RKO (cell line): ENCODE measurements around the gene AMELY.
"Not testable (repeated sequence)": the region's sequence is repeated elsewhere in the genome, so short reads cannot be mapped to it uniquely, and the experiment has no call there.

Source experiments
- DNase-seq: peaks from one replicate; pipeline ENCODE4 v3.0.0-alpha.2; 2016; ENCODE audit warnings: low spot score

The AMELY gene, protein sequence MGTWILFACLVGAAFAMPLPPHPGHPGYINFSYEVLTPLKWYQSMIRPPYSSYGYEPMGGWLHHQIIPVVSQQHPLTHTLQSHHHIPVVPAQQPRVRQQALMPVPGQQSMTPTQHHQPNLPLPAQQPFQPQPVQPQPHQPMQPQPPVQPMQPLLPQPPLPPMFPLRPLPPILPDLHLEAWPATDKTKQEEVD

DNA sequence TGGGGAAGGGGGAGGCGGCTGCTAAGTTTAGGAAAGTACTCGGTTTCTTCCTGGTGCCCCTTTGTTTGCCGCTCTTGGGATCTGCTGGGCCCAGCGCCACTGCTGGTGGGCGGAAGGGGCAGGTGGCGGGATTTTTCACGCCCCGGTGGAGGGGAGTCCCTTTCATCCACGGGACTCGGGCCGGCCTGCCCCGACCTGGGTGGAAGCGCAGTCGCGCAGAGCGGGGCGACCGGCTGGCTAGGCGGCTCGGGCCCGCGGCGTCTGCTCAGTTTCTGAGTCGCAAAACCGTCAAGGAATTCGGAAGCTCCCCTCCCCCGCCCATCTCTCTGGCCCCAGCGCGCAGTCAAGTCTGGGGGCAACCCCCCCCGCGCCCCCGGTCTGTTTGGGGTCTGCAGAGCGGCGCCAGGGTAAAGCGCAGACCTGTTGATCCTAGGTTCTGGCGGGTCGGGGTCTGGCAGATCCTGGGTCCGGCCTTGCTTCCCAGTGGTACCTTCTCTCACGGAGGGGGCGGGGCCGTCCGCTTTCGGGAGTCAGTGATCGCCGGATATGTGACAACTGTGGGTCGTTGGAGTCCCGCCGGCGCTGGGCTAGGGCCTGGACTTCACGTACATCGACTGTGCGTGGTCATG, at the start of gene AMELY:
Gene AMELY (minus strand): TSS at position 500 of the 629 bp plus-strand sequence. CDS start 39,144 bp downstream, outside the sequence.
- no peak for DNase-seq

DNA sequence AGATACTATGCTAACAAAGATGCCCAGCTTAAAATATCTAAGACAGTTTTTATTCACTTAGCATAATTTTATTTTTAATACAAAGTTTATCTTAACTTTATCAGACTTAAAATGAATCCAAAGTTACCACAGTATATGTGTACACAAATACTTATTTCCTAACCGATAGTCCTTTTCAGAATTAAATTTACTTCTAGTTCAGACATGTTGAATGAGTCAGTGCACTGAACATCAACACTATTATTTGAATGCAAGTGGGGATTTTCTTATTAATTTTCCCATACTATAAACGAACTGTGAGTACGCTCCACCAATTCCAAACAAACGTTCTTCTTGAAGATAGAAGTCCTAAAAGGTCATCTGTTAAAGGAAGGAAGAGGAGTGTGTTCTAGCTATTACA, 38.4 kb upstream of the AMELY start:
- no peak for DNase-seq

DNA sequence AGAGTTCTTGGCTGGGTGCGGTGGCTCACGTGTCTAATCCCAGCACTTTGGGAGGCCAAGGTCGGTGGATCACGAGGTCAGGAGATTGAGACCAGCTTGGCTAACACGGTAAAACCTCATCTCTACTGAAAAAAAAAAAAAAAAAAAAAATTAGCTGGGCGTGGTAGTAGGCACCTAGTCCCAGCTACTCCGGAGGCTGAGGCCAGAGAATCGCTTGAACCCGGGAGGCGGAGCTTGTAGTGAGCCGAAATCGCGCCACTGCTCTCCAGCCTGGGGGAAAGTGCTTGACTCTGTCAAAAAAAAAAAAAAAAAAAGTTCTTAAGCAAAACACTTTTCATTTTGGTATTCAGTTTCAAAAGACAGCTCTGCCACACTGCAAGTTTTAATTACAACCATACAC, 36.8 kb upstream of the AMELY start:
- no peak for DNase-seq

DNA sequence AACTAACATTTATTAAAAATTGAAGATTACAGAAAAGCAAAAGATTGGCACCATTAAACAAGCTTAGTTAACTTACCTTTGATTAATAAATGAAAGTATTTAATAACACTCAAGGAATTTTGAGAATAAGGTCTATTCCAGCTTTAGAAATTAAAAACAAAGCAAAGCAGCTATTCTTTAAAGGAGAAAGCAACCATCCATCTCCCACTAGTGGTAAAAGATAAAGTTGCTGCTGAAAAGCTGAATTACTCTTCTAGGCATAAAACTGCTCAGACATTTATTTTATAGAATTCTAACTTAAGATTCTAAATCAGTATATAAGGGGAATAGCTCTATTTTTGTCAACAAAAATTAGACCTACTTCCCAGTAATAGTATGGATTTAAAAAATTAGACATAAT, 36.1 kb upstream of the AMELY start:
- no peak for DNase-seq

DNA sequence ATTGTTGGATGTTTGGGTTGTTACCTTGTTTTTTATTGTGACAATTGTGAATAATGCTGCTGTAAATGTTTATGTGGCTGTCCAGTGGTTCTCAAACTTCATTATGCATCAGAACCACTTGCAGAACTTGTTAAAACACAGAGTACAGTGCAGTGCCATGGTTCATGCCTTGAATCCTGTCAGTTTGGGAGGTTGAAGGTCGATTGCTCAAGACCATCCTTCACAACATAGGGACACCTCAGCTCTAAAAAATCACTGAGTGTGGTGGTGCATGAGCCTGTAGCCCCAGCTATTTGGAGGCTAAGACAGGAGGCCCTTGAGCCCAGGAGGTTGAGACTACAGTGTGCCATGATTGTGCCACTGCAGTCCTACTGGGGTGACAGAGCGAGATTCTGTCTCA, 23.9 kb upstream of the AMELY start:
- no peak for DNase-seq

DNA sequence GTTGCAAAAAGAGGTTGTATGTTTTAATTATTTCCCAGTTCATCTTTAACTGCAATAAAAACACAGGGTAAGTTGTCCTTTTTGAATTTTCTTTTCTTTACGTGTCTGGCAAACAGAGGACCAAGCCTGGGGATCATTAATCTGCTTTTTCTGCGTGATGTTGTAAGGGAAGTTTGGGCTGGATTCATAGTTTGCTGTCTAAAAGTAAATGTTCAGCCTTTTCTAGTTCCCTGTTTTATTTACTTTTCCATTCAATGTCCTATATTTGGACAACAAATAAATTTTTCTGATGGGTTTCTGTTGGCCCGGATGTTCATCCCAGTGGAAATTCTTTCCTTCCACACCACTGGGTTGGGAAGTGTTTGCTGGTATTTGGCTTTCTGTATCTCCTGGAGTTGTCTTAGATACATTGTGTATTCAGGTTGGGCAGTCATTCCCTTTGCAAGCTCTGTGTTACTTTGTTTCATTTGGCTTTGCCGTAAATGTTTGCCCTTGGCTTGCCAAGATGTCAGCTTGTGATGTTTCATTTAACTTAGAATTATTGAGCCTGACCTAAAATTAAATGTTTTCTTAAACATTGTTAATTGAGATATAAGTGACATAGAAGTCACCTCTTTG, 20.3 kb upstream of the AMELY start:
- DNase-seq: no peak

DNA sequence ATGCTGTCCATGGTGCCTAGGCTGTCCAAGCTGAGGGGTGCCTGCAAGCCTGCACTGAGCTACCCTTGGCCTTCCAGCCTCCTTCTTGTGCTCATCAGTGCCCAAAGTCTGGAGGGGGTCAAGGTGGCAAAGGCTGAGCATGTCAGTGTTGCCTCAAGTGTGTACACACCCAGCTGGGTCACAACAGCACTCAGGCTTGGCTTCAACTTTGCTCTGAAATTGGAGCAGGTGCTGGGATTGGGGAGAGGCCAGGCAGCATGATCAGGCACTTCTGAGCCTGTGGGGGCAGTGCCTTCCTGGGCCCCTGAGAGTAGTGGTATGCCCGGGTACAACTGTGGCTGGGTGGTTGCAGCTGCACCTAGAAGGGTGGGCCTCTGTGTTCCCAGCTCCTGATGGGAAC, 17.7 kb upstream of the AMELY start:
- no peak for DNase-seq

DNA sequence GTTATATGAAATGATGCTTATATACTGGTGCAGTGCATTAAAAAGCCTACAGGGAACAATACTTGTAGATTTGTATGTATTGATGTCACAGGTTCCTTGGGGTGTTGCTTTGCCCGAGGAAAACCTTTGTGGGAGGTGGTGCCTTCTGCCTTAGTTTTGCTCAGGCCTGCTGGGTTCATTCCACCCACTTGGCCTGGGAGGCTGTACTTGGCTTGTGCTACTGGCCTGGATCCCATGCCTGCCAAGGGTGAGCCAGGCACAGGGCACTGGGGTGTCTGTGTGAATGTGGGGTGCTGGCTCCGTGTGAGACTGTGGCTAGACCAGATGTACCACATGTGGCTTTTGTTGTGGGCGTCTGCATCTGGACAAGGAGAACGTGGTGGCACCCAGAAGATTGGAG, 16.7 kb upstream of the AMELY start:
- no peak for DNase-seq

DNA sequence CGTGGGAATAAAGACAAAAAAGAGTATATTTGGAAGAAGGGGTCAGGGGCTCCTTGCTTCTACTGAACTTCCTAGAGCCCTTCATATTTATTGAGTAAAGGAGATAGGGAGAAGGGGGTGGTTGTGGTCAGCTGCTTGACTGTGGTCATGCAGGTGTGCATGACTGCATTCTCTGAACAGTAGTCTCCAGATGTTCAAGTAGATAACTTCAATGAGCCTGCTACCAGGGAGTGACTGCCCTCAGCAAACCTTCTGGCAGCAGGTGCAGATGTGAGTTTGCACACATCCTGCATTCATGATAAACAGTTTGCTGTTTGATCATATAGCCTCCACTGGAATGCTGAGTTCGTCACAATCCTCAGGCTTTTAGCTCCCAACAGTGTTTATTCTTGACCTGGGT, 9.5 kb upstream of the AMELY start:
- no peak for DNase-seq

DNA sequence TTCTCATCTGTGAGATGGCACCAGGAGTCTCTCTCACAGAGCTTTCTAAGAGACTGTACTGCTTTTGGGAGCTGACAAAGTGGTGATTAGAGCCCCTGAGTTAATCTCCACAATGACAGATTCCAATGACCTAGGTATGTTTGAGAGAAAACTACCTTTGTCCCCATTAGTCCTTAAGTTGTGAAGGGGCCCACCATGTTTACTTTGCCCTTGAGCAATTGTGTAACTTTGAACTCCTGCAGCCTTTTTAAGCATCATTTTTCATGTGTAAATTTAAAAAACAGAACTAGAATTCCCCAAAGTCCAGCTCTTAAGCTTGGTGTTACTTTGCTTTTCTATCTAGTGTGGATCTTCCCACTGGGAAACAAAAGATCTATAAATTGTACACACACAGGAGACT, 1.8 kb upstream of the AMELY start:
- DNase-seq: no peak

DNA sequence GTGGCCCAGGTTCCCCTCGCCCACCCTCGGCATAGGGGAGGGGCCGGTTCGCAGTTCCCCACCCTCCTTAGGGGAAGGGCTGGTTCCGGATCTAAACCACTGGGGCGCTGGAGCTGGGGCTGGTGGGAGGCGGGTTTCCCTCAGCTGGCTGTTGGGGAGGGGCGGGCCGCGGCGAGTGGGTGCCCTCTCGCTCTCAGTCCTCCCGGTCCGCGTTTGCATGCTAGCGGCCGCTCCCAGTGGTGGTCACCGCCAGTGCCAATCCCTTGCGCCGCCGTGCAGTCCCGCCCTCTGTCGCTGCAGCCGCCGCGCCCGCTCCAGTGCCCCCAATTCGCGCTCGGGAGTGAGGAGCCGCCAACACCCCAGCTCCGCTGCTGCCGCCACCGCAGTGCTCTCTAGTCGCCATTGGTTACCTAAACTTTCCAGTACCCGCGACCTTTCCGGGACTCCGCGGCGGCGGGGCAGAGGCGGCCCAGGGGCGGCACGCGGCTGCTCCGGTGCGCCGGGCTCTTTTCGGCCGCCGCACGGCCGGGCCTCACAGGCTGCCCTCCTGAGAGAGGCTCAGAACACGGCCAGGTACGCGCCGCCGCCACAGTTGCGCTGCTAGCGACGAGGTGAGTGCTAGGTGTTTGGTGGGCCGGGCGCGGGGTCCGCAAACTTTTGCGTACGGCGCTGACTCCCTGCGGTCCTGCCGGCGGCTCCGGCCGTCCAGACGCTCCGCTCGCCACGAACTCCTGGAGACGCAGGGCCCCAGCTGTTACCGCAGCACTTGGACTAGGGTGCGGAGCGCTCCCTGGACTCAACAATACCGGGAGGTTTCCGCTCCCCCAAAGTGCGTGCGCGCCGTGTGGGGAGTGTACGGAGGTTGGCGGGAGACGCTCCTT, 940 bp downstream of the AMELY start, which contains the start of gene TBL1Y:
Gene TBL1Y (plus strand): TSS at position 326 of the 881 bp plus-strand sequence. CDS start 114,388 bp downstream, outside the sequence.
- DNase-seq: no peak

DNA sequence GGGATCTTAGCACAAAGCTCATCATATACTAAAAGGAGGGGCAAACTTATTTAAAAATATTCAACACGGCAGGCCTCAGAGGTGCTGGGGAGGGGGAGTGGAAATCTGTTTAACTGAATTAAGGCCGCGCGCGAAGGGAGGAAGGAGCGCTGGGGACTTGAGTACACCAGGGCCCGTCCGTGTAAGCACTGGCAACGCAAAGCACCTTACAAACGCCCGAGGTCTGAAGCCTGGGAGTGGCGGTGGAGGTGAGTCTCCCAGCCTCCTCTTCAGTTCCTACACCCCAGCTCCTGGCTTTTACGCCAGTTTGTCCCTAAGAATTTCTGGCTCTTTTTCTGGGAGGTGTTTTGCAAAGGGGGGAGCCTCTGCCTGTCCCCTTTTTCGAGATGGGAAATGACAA, 1.7 kb downstream of the AMELY start:
- no peak for DNase-seq

DNA sequence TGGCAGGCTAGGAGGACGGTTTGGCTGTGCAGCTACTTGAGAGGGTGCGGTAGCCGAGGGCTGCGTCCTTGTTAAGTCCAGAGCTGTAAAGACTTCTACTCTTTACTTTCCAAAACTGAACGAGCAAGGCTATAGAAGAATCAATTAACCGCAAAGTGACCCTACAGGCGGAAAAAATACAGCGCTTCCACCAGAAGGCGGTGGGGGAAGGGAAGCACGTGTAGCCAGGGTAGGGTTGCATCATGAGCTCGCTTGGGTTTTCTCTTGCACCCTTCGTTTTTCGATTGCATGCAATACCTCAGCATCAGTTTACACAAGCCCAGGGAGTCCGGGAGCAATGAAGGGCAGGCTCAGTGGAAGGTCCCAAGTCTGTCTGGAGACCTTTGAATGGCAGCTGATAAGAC, 2.4 kb downstream of the AMELY start:
- DNase-seq: no peak

DNA sequence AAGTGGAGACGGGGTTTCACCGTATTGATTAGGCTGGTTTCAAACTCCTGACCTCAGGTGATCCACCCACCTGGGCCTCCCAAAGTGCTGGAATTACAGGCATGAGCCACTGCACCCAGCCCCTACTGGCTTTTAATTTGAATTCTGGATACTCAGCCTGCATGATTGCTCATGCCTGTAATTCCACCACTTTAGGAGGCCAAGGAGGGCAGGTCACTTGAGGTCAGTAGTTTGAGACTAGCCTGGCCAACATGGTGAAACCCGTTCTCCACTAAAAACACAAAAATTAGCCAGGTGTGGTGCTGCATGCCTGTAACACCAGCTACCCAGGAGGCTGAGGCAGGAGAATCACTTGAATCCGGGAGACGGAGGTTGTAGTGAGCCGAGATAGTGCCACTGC, 3.5 kb downstream of the AMELY start:
- DNase-seq: not testable (repeated sequence)

DNA sequence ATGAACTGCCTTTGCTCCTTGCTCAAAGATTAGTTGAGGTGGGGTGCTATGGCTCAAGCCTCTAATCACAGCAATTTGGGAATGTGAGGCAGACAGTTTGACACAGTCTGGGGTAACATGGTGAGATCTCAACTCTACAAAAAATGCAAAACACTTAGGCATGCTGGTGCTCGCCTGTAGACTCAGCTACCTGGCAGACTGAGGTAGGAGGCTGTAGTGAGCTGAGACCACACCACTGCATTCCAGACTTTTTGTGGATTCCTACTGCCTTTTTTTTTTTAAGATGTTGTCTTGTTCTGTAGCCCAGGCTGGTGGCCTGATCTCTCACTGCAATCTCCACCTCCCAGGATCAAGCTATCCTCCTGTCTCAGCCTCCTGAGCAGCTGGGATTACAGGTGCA, 4.0 kb downstream of the AMELY start:
- no peak for DNase-seq

DNA sequence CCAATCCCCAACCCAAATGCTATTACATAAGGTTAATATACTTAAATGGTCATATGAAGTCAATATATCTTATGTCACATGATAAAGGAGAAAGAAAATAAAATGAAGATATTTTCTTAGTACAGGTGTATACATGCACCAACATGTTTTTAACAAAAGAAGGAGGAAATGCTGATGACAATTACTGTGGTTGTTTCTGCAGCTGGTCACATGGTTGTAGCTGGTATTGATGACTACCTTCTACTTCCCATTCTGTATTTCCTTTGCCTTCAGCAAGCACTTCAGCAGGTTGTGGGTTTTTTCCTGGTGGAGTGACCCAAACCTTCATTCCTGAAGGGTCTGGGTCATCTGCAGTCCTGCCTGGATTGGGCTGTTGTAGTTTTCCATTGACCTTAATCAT, 9.4 kb downstream of the AMELY start:
- not testable (repeated sequence) for DNase-seq

DNA sequence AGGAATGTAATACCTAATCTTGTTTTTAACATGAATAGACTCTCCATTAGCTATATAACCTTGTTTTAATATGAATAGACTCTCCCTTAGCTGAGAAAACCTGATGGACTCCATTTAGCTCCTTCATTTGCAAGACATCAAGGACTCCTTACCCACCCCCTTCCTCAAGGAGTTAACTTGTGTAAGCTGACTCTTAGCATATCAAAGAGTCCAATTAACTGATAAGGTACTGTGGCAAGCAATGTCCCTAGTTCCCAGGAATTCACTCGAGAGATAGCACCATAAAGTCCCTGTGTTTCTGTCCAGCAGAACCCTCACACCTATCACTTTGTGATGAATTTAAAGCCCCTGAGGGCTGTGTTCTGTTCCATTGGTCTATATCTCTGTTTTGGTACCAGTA, 16.3 kb downstream of the AMELY start:
- no peak for DNase-seq

DNA sequence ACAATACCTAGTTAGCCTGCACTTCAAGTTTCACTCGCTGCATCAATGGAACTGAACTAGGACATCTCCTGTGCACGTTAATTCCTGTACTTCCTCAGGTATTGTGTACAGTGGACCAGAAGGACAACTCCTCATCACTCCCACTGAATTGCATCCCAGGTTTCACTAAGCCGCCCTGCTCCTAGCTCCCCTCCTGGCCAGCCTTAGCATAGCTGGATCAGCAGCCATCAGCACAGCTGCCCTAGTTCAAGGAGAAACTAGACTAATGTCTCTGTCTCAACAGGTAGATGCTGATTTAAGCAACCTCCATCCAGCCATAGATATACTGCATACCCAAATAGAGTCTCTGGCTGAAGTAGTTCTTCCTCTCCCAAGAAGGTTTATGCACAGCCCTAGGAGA, 17.1 kb downstream of the AMELY start:
- DNase-seq: no peak

DNA sequence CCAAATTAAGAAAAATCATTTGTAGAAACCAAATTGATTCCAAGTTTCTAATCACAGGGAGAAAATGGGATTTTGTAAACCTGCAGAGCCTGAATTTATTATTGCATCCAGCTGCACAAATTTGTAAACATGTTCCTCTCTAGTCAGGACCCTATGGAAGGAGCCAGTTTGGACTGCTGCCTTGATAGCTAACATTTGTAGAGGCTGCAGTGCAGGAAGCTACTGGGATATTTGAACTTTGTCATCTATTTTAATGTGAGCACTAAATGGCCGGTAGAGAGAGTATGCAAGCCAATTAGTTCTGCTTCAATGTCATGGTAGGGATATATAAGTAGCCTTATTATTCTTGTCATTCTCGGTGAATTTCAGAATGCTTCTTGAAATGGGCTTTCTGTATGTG, 62.2 kb downstream of the AMELY start:
- no peak for DNase-seq

DNA sequence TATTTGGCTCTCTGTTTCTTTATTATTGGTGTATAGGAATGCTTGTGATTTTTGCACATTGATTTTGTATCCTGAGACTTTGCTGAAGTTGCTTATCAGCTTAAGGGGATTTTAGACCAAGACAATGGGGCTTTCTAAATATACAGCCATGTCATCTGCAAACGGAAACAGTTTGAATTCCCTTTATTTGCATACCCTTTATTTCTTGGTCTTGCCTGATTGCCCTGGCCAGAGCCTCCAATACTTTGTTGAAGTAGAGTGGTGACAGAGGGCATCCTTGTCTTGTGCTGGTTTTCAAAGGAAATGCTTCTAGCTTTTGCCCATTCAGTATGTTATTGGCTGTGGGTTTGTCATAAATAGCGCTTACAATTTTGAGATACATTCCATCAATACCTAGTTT, 68.9 kb downstream of the AMELY start:
- DNase-seq: not testable (repeated sequence)
